HG03045 (cell line): ENCODE results near the gene PLXNB2.

ENCODE experiments used
- ATAC-seq: cut with Tn5 transposase; IDR thresholded peaks from one replicate; pipeline ENCODE4 v1.9.1; 2021; ENCODE audit warnings: mild to moderate bottlenecking, moderate library complexity; ENCODE audit not compliant: unreplicated experiment

Gene PLXNB2

DNA sequence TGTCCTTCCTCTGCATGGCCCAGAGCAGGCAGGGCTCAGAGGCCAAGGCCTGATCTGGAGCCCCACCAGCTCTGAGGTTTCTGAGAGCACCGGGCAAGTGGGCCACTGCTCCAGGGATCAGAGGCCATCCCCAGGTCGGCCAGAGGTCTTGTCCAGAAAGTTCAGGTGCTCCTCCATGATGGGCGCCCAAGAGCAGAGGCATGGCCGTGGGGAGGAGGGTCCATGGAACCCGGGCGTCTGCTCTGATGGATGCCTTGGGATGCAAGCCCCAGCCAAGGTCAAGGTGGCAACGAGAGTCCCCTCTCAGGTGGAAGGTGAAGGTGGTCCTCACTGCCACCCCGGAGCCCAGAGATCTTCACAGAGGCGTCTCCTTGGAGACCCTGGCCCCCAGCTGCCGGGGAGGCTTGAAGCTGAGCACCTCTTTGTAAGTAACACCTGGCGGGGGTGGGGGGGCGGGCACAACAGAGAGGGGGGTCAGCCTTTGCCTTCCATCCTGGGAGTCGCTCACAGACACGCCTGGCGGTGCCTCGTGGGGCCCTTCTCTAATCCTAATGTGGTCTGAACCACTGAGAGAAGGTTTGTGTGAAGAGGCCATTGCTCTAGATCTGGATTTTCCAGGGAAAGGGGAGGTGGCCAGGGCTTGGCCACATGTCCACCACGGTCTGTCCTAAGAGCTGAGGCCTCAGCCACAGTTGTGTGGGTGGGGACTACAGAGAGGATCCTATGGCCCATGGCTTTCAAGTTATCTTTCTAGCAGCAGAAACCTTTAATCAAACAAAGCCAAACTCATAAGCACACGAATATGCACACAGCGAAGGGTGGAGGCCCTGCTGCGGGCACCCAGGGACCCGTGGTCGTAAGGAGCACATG is 54.2 kb downstream of the PLXNB2 start:
- no peak for ATAC-seq

DNA sequence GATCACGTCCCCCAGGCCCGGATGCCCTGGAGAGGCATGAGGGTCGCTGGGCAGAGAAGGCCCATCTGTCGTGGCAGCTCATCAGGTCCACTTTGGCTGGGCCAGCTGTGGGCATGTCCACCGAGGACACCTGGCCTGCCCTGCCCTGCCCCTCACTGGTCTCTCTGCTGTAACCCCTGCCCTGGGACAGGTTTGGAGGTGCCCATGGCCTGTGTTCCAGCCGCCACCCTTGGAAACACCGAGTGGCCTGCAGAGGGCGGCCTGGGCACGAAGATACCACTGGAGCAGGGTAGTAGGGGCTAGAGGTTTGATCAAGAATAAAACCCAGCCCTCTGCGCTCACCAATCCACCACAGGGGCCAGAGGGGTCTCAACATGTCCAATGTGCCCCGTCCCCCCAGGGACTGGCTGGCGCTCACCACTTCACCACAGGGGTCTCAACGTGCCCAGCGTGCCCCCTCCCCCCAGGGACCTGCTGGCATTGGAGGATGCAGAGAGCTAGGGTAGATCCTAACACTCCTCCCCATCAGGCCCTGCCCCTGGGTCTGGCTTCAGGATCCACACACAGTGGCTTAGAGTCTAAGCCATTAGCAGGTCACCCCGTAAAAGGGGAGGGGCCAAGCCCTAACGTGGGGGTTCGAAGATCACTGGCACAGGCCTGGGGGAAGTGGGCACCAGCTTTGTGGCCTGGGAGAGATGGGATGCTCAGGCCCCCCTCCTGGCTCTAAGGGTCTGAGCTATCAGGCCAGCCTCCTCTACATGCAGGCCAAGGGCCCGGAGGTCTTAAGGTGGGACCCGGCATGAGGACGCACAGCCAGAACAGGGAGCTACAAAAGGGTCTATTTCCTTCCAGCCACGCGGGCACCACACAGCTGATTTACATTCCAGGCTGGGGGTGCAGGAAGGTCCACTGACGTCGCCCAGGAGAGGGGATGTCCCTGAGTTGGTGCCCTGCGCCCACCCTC is 55.1 kb downstream of the PLXNB2 start:
- no peak for ATAC-seq

DNA sequence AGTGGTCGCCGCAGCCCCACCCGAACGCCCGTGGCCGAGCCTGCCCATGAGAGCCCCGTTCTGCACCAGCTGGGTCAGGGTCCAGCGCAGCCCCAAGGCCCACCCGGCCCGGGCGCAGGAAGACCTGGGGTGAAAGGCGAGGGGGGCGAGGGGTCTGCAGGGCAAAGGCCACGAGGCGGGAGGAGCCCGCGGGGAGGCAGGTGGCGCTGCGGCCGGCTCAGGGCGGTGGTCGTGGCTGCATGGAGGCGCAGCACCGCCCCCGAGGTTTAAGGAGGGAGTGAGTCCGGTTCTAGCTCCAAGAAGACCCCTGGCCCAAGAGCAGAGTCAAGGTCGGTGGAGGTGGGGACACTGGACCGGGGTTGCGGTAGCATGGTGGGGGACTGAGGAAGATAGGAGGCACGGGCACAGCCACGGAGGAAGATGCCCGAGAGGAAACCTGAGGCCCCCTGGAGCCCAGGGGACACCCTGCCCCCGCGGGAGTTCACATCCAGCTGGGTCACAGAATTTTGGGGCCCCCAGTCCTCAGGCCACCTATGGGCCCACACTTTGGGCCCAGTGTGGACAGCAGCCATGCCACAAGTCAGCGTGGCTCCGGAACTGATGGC is 55.9 kb downstream of the PLXNB2 start:
- no peak for ATAC-seq

GRCh38 chr22:50250555-50251476 is 56.6 kb downstream of the PLXNB2 start, which contains the start of gene HDAC10:
HDAC10 (minus strand) TSS chr22:50251265; CDS start chr22:50251032, 233 bp downstream.
- peak; percentile 55 for ATAC-seq

- ATAC-seq, result no peak
Measured at GRCh38 chr22:50250249-50250554, 57.2 kb downstream of the PLXNB2 start.

GRCh38 chr22:50249341-50250248 is 57.9 kb downstream of the PLXNB2 start:
- no peak for ATAC-seq

DNA sequence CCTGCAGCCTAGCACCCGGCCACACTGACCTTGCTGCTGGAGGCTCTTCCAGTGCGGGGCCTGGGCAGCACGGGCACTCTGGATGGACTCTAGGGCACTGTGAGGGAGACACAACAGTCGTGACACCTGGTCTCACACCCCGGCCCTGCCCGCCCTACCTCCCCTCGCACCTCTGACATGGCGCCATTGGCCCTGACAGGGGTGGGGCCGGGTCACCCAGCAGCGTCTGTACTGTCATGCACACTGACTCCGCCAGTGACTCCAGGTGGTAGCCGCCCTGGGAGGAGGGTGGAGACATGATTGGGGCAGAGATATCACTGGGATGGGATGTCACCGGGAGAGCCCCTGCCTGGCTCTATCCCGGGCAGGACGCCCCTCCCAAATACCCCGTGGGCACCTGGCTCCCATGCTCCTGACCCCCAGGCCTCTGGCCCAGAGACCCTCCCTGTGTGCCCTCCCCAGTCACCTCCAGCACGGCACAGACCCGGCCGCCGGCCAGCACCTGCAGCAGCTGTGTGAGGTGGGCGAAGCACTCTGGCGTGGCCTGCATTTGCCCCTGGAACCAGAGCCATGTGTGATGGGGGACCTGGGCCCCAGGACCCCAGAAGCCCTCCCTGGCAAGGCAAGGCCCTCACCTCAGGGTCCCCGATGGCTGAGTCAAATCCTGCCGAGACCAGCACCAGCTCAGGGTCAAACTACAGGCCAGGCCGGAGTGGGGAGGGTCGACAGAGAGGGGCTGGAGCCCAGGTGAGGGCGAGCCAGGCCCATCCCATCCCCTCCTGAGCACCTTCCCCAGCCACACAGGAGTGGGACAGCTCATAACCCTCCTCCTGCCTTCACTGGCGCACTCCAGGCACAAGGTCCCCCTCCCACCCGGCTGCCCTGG is 59.0 kb downstream of the PLXNB2 start:
- no peak for ATAC-seq

GRCh38 chr22:50247748-50248147 is 59.7 kb downstream of the PLXNB2 start:
- ATAC-seq, result no peak

- no peak for ATAC-seq
Measured at GRCh38 chr22:50246242-50247175, 60.9 kb downstream of the PLXNB2 start.

GRCh38 chr22:50245214-50246072 is 62.0 kb downstream of the PLXNB2 start:
- no peak for ATAC-seq

DNA sequence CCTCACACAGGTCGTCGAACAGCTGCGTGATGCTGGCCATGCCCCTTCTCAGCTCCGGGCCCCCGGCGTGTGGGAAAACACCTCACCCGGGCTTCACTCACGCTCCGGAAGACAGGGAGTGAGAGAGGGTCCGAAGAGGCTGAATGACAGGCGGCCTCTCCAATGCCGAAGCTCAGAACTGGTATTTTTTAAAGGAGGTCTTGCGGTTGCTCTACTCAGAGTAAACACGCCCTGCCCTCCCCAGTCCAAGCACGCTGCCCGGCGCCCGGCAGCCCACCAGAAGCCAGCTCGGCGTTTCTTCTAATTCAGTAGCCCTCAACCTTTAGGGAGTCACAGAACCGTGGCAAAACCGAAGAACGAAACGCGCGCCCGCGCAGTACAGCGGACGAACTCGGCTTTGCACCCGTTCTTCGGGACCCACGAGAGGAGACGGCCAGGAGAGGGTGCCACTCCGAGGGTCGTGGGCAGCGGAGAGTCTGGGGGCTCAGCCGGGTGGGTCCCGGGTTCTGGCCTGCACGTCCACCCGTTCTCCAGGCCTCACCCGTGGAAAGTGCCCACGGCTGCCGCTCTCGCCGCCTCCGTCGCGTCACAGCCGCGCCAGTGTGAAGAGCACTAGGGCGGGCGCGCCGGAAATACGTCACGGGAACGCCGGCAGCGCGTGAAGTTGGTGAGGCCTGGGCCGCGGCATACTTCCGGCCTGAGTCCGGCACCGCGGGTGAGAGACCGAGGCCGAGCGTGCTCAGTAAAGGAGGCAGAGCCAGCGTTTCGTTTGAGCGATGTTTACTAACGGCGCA is 62.8 kb downstream of the PLXNB2 start, which contains the start of gene TUBGCP6:
TSS of gene TUBGCP6 (minus strand) at position 604 of the 794 bp plus-strand sequence. CDS start at position 40, 564 bp downstream.
- peak; percentile 71 for ATAC-seq

- ATAC-seq, result no peak
Measured at GRCh38 chr22:50243685-50244419, 63.6 kb downstream of the PLXNB2 start.

DNA sequence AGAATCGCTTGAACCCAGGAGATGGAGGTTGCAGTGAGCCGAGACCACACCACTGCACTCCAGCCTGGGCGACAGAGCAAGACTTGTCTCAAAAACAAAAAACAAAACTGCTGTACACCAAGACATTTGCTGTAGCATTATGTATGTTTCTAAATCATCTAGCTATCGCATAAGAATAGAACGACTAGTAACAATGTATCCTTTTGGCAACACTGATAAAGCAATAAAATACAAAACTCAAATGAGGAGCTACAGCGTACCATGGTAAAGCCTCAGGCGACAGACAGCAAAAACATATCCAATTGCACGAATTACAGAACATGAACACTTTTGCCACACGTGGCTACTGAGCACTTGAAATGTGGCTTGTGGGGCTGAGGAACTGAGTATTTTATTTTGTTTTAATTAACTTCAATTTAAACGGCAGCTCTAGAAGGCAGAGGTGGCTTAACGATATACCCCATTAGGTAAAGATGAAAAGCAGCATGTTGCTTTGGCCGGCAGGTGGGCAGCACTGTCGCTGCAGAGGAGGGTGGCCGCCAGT is 65.0 kb downstream of the PLXNB2 start:
- no peak for ATAC-seq

GRCh38 chr22:50238755-50239154 is 68.7 kb downstream of the PLXNB2 start:
- ATAC-seq, result no peak
